Measurements from ENCODE around the gene CDH2. TPM values are rescaled to one million over a fixed set of nuclear protein-coding genes. Genes with fewer than 3 reads are reported as not detected.

CDH2 gene
- total RNA-seq, 4 donors from 2014 or later, result 9.8 to 52.9 (median 17.8) TPM

GRCh38 chr18:28171837-28172236 lies 5.1 kb downstream of the CDH2 start:
- TF ChIP-seq EP300 (IDR thresholded peaks at IDR 0.05) (no peak), POLR2AphosphoS5 (IDR thresholded peaks at IDR 0.05) (no peak), POLR2A (IDR thresholded peaks at IDR 0.05) (no peak)
- TF ChIP-seq, protein P1, sequence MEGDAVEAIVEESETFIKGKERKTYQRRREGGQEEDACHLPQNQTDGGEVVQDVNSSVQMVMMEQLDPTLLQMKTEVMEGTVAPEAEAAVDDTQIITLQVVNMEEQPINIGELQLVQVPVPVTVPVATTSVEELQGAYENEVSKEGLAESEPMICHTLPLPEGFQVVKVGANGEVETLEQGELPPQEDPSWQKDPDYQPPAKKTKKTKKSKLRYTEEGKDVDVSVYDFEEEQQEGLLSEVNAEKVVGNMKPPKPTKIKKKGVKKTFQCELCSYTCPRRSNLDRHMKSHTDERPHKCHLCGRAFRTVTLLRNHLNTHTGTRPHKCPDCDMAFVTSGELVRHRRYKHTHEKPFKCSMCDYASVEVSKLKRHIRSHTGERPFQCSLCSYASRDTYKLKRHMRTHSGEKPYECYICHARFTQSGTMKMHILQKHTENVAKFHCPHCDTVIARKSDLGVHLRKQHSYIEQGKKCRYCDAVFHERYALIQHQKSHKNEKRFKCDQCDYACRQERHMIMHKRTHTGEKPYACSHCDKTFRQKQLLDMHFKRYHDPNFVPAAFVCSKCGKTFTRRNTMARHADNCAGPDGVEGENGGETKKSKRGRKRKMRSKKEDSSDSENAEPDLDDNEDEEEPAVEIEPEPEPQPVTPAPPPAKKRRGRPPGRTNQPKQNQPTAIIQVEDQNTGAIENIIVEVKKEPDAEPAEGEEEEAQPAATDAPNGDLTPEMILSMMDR (IDR thresholded peaks at IDR 0.05), result no peak
- Histone ChIP-seq H3K4me3 (no peak overlapping the region), H3K4me1 (peaks cover 0 to 20% (median 8%) of the 10 kb centered on the region in 3 donors), H3K36me3 (no peaks in the 10 kb centered on the region), H3K27me3 (peaks cover 42% of the 10 kb centered on the region), H3K9me3 (no peaks in the 10 kb centered on the region), H3K27ac (no peak overlapping the region)
- WGBS, 2 donors (ENCODE audit: low coverage in 1 of 2), result 85 to 87% methylated on average over 3 of the region's 3 CpGs
- ATAC-seq, result no peak

DNA sequence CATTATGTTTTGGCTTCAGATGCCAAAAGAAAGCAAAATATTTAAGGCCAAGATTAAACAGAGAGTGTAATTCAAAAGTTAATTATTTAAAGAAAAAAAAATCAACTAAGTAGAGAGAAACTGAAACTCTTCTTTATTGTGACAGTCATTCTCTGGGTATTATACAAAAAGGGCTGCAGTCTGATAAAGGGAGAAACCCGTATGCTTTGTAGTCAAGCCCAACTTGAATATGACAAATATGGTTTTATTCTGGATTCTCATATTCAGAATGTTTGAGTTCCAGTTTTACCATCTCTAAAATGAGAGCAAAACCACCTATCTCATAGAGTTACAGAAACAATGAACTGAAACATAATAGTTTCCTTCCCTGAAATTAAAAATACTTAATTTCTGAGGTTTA lies 8.2 kb downstream of the CDH2 start:
- peaks cover 11% of the 10 kb centered on the region for H3K27me3 ChIP-seq
- no peak for TF ChIP-seq POLR2A (IDR thresholded peaks at IDR 0.05)
- no peaks in the 10 kb centered on the region for H3K36me3 ChIP-seq
- no peaks in the 10 kb centered on the region for H3K4me1 ChIP-seq
- no peak overlapping the region for H3K27ac ChIP-seq
- no peaks in the 10 kb centered on the region for H3K9me3 ChIP-seq
- no peak for ATAC-seq
- H3K4me3 ChIP-seq, result no peak overlapping the region
- 73 to 75% methylated on average over 1 of the region's 1 CpG for WGBS, 2 donors (ENCODE audit: low coverage in 1 of 2)

DNA sequence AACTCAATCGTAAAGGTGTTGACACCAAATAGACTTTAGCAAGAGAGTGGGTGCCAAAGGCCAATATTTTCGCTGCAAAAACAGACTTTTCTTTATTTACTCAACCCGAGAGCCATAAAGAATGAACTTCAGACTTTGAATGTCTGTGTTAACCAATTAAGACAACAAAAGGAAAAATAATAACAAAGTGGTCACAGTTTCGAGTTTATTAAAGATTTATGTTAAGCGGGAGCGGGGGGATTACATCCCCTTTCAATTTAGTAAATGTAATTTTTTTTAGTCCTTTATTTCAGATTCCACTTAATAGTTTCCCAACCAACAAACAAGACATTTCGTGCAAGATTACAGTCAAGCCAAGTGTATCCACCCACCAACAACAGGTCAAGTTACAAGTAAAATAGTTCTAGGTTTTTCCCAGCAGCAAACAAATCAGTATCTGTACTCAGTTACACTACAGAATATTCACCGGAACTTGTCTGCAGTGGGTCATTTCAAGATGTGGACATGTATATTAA lies 9.0 kb downstream of the CDH2 start:
- Histone ChIP-seq H3K4me3 (no peak overlapping the region), H3K27me3 (peaks cover 4% of the 10 kb centered on the region), H3K4me1 (no peaks in the 10 kb centered on the region), H3K9me3 (no peaks in the 10 kb centered on the region), H3K27ac (no peak overlapping the region), H3K36me3 (no peaks in the 10 kb centered on the region)
- ATAC-seq, result no peak
- WGBS, 2 donors (ENCODE audit: low coverage in 1 of 2), result 87 to 89% methylated on average over 8 of the region's 8 CpGs
- TF ChIP-seq POLR2A (IDR thresholded peaks at IDR 0.05) (no peak), POLR2AphosphoS5 (IDR thresholded peaks at IDR 0.05) (no peak)

DNA sequence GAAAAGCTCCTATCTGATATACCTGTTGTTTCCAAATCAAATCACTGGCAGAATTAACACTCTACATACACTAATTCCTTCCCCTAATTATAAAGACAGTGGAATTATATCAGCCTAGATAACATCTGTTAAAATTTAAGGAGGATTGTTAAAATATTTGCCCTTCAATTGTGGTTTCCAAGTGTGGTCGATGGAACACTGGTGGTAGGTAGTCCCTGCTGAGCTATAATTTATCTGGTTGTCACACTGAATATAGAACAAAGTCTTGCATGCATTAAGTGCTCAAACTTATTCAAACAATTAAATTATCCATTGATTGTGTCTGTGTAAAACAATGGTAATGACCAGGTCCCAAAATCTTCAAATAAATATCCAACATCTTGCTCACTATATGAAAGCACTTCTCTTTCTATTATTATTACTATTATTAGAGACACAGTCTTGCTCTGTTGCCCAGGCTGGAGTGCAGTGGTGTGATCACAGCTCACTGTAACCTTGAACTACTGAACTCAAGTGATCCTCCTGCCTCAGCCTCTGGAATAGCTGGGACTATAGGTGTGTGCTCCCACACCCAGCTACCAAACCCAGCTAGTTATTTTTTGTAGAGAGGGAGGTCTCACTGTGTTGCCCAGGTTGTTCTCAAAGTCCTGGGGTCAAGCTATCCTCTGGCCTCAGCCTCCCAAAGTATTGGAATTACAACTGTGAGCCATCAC lies 12.0 kb downstream of the CDH2 start:
- TF ChIP-seq POLR2AphosphoS5 (IDR thresholded peaks at IDR 0.05), result no peak
- TF ChIP-seq, protein P1 (IDR thresholded peaks at IDR 0.05), result no peak
- TF ChIP-seq POLR2A (IDR thresholded peaks at IDR 0.05), result no peak
- TF ChIP-seq EP300 (IDR thresholded peaks at IDR 0.05), result no peak
- no peak overlapping the region for H3K27ac ChIP-seq

GRCh38 chr18:28163201-28163775 lies 13.6 kb downstream of the CDH2 start:
- ATAC-seq, result no peak
- TF ChIP-seq POLR2AphosphoS5 (IDR thresholded peaks at IDR 0.05), result no peak
- TF ChIP-seq, protein P1 (IDR thresholded peaks at IDR 0.05), result no peak
- no peak for TF ChIP-seq POLR2A (IDR thresholded peaks at IDR 0.05)
- TF ChIP-seq EP300 (IDR thresholded peaks at IDR 0.05), result no peak
- H3K27ac ChIP-seq, result no peak overlapping the region
- H3K4me1 ChIP-seq, result peaks cover 0 to 10% (median 0%) of the 10 kb centered on the region in 3 donors
- WGBS, 2 donors (ENCODE audit: low coverage in 1 of 2), result 81 to 94% methylated on average over 2 of the region's 2 CpGs
- H3K36me3 ChIP-seq, result no peaks in the 10 kb centered on the region
- H3K4me3 ChIP-seq, result no peak overlapping the region
- H3K27me3 ChIP-seq, result no peaks in the 10 kb centered on the region
- H3K9me3 ChIP-seq, result no peaks in the 10 kb centered on the region

More for the DNA sequence above, 12.0 kb downstream of the CDH2 start:
- Histone ChIP-seq H3K27me3 (no peaks in the 10 kb centered on the region), H3K4me1 (no peaks in the 10 kb centered on the region), H3K9me3 (no peaks in the 10 kb centered on the region), H3K4me3 (no peak overlapping the region), H3K36me3 (no peaks in the 10 kb centered on the region)
- 38 to 60% methylated on average over 1 of the region's 1 CpG for WGBS, 2 donors (ENCODE audit: low coverage in 1 of 2)
- no peak for ATAC-seq

Measured in gastroesophageal sphincter (tissue), 4 donors.